GM19043 (cell line): Measurements from ENCODE around the gene BOLA2B.

ENCODE experiments used
- ATAC-seq: cut with Tn5 transposase; IDR thresholded peaks from one replicate; pipeline ENCODE4 v1.9.1; 2021; ENCODE audit warnings: low read depth; ENCODE audit not compliant: unreplicated experiment

The BOLA2B gene

GRCh38 chr16:30145657-30146056, 47.8 kb downstream of the BOLA2B start:
- no peak for ATAC-seq

GRCh38 chr16:30144917-30145316, 48.5 kb downstream of the BOLA2B start:
- ATAC-seq, result no peak

DNA sequence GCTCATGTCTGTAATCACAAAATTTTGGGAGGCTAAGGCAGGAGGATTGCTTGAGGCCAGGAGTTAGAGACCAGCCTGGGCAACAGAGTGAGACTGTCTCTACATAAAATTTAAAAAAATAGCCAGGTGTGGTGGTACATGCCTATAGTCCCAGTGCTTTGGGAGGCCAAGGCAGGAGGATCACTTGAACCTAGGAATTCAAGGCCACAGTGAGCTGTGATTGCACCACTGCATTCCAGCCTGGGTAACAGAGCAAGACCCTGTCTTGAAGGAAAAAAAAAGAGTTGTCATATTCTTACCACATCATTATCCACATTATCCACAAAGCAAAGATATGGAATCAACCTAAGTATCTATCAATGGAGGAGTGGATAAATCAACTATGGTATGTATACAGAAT, 49.4 kb downstream of the BOLA2B start:
- ATAC-seq, result no peak

DNA sequence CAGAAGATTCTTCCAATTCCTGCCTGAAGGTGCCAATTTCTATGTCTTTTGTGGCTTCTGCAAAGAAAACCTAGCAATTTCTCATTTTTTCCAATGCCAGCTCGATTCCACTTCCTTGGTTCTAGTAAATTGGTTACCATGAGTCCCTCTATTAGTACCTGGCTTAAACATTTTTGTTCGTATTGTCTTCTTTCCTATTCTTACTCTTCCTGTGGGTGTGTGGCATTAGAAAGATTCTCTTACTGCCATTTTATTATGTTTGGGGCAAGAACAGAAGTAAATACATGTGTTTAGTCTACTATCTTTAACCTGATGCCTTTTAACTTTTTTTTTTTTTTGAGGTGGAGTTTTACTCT, 50.1 kb downstream of the BOLA2B start:
- no peak for ATAC-seq
